Measurements from ENCODE around the gene MAP4. TPM values are rescaled to one million over a fixed set of nuclear protein-coding genes. Genes with fewer than 3 reads are reported as not detected.
A peak's percentile ranks its signal among the peaks of the same experiment; 100 is the strongest.

Gene MAP4
- total RNA-seq, 1 experiment from 2014 or later, result 140 TPM

DNA sequence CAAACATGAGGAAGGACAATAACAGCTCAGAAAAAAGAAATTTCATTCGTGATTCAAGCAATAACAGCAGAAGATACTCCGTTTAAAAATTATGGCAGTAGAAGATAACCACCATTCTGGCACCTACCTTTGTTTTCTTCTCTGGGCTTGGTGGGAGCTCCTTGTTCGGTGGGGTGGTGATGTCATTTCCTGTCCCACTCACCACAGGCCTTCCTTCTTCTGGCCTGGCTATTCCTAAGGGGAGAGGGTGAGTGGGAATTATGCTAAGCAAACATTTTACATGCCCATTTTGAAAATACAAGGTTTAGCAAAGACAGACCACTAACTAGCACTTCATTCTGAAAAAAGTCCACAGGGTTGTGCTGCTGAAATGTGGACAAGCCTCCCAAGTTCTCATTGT, 138.9 kb downstream of the MAP4 start:
- Histone ChIP-seq H3K4me2 (ENCODE audit: insufficient read depth, insufficient read length, low read length) (no peak overlapping the region), H3K27ac (ENCODE audit: insufficient read length, low read depth, low read length) (no peak overlapping the region)
- WGBS (ENCODE audit: extremely low coverage, insufficient read length, low lambda C conversion rate), result no CpG with 5 or more reads among the region's 3 CpGs

More for the DNA sequence above, 138.9 kb downstream of the MAP4 start:
- no peak overlapping the region for H3K9ac ChIP-seq (ENCODE audit: extremely low read depth, insufficient read length, low read length)
- Mint-ChIP-seq H3K4me3 (no peak overlapping the region), H3K36me3 (ENCODE audit: insufficient read depth in 1 of 3, low read depth in 3 of 3) (peaks cover 8 to 34% (median 22%) of the 10 kb centered on the region in 3 experiments), H3K4me1 (peaks cover 11 to 14% of the 10 kb centered on the region in 2 experiments), H3K9me3 (no peaks in the 10 kb centered on the region), H3K27me3 (ENCODE audit: low read depth) (no peaks in the 10 kb centered on the region), H3K27ac (peak overlapping the region in 1 of 3 experiments; percentile 15; a peak in 2 of 7 replicates)
- H3K9me3 ChIP-seq (ENCODE audit: control insufficient read depth, low read depth, low read length), result no peaks in the 10 kb centered on the region
- no peaks in the 10 kb centered on the region for H3K27me3 ChIP-seq (ENCODE audit: insufficient read depth, low read length)
- no peak overlapping the region for H2BK20ac ChIP-seq (ENCODE audit: low read depth, low read length, poor library complexity, severe bottlenecking)
- no peak overlapping the region for H2BK15ac ChIP-seq (ENCODE audit: low read depth, low read length)
- no peak overlapping the region for H2AFZ ChIP-seq (ENCODE audit: low read length)
- no peak overlapping the region for H2BK120ac ChIP-seq (ENCODE audit: low read depth, low read length, poor library complexity, severe bottlenecking)
- no peak overlapping the region for H3K18ac ChIP-seq (ENCODE audit: insufficient read length, low read depth, low read length)
- no peak for TF ChIP-seq CTCF (conservative IDR thresholded peaks at IDR 0.05)
- no peak overlapping the region for H4K5ac ChIP-seq (ENCODE audit: insufficient read length, low read depth, low read length)
- H2BK5ac ChIP-seq (ENCODE audit: insufficient read length, low read length), result no peak overlapping the region
- no peaks in the 10 kb centered on the region for H3K23me2 ChIP-seq (ENCODE audit: insufficient read length, low read depth, low read length, poor library complexity, severe bottlenecking)
- no peak overlapping the region for H3T11ph ChIP-seq (ENCODE audit: low read length)
- H4K20me1 ChIP-seq (ENCODE audit: control insufficient read depth, insufficient read depth, insufficient read length), result no peaks in the 10 kb centered on the region
- H3K14ac ChIP-seq (ENCODE audit: insufficient read depth, low read length), result no peak overlapping the region
- H2BK12ac ChIP-seq (ENCODE audit: insufficient read length, low read depth, low read length), result no peak overlapping the region
- H3K79me2 ChIP-seq (ENCODE audit: insufficient read depth, low read length), result no peaks in the 10 kb centered on the region
- DNase-seq, result no peak
- H3K4me1 ChIP-seq (ENCODE audit: insufficient read depth, low read length), result no peaks in the 10 kb centered on the region
- H2AK5ac ChIP-seq (ENCODE audit: insufficient read length, low read length), result no peak overlapping the region
- no peak overlapping the region for H3K23ac ChIP-seq (ENCODE audit: insufficient read length, low read depth, low read length)
- no peaks in the 10 kb centered on the region for H3K79me1 ChIP-seq (ENCODE audit: insufficient read depth, low read depth, low read length, poor library complexity, severe bottlenecking)
- H3K56ac ChIP-seq (ENCODE audit: insufficient read length, low read depth, low read length), result no peak overlapping the region
- no peak overlapping the region for H3K4ac ChIP-seq (ENCODE audit: low read depth, low read length)
- no peak overlapping the region for H4K91ac ChIP-seq (ENCODE audit: insufficient read length, low read depth, low read length)
- no peak overlapping the region for H4K8ac ChIP-seq (replicated peaks; ENCODE audit: insufficient read length, low read depth, low read length)

Data from H9 (cell line).